ENCODE measurements around the gene RASSF3. TPM values are rescaled to one million over a fixed set of nuclear protein-coding genes. Genes with fewer than 3 reads are reported as not detected.

RASSF3 gene
- 26.9 TPM for polyA plus RNA-seq (2013, experiment 1 of 2)
- polyA plus RNA-seq (2013, experiment 2 of 2), result 27.2 TPM

GRCh38 chr12:64610079-64610659, at the start of gene RASSF3:
Gene RASSF3, plus strand, starts transcription at chr12:64610495. Its CDS starts 138 bp downstream, at chr12:64610633.
- peaks cover 10% of the 10 kb centered on the region; the same call in 1 of the 2 replicates for H3K4me1 ChIP-seq (ENCODE audit: insufficient read depth, low read length)
- under 1% methylated on average over 76 of the region's 76 CpGs for WGBS
- H3K9me3 ChIP-seq (ENCODE audit: insufficient read depth, low read depth, low read length), result no peaks in the 10 kb centered on the region
- peak within 1 kb of the TSS; percentile 98 for H3K27ac ChIP-seq (ENCODE audit: low read depth, low read length)
- H3K36me3 ChIP-seq (ENCODE audit: insufficient read depth, low read length), result 0 out of 2 replicates have a peak, but pooled peaks cover 3% of the 10 kb centered on the region
- H3K4me3 ChIP-seq (ENCODE audit: low read length), result peak within 1 kb of the TSS; percentile 90
- peak within 1 kb of the TSS; percentile 74 for H3K9ac ChIP-seq (ENCODE audit: low read depth, low read length)
- H3K27me3 ChIP-seq (ENCODE audit: insufficient read depth, low read length), result no peaks in the 10 kb centered on the region

GRCh38 chr12:64561302-64562136, 48.8 kb upstream of the RASSF3 start:
- H3K36me3 ChIP-seq (ENCODE audit: insufficient read depth, low read length), result no peaks in the 10 kb centered on the region
- H3K9me3 ChIP-seq (ENCODE audit: insufficient read depth, low read depth, low read length), result no peaks in the 10 kb centered on the region
- H3K4me1 ChIP-seq (ENCODE audit: insufficient read depth, low read length), result peaks cover 18% of the 10 kb centered on the region
- no peak overlapping the region for H3K27ac ChIP-seq (ENCODE audit: low read depth, low read length)
- no peak overlapping the region for H3K9ac ChIP-seq (ENCODE audit: low read depth, low read length)
- H3K4me3 ChIP-seq (ENCODE audit: low read length), result no peak overlapping the region
- 97% methylated on average over 7 of the region's 9 CpGs for WGBS
- H3K27me3 ChIP-seq (ENCODE audit: insufficient read depth, low read length), result no peaks in the 10 kb centered on the region

- H3K4me1 ChIP-seq (ENCODE audit: insufficient read depth, low read length), result peaks cover 15% of the 10 kb centered on the region
- no peaks in the 10 kb centered on the region for H3K36me3 ChIP-seq (ENCODE audit: insufficient read depth, low read length)
- H3K4me3 ChIP-seq (ENCODE audit: low read length), result no peak overlapping the region
- H3K27ac ChIP-seq (ENCODE audit: low read depth, low read length), result no peak overlapping the region
- WGBS, result 83% methylated on average over 4 of the region's 4 CpGs
- no peaks in the 10 kb centered on the region for H3K9me3 ChIP-seq (ENCODE audit: insufficient read depth, low read depth, low read length)
- H3K27me3 ChIP-seq (ENCODE audit: insufficient read depth, low read length), result no peaks in the 10 kb centered on the region
- H3K9ac ChIP-seq (ENCODE audit: low read depth, low read length), result no peak overlapping the region
Measured at GRCh38 chr12:64566122-64566521, 44.2 kb upstream of the RASSF3 start.

GRCh38 chr12:64566831-64567517, 43.3 kb upstream of the RASSF3 start:
- Histone ChIP-seq H3K27ac (ENCODE audit: low read depth, low read length) (no peak overlapping the region), H3K4me3 (ENCODE audit: low read length) (no peak overlapping the region), H3K9me3 (ENCODE audit: insufficient read depth, low read depth, low read length) (no peaks in the 10 kb centered on the region), H3K27me3 (ENCODE audit: insufficient read depth, low read length) (no peaks in the 10 kb centered on the region), H3K9ac (ENCODE audit: low read depth, low read length) (no peak overlapping the region), H3K36me3 (ENCODE audit: insufficient read depth, low read length) (no peaks in the 10 kb centered on the region), H3K4me1 (ENCODE audit: insufficient read depth, low read length) (peaks cover 11% of the 10 kb centered on the region)
- 80% methylated on average over 7 of the region's 7 CpGs for WGBS

- Histone ChIP-seq H3K4me3 (ENCODE audit: low read length) (no peak overlapping the region), H3K27me3 (ENCODE audit: insufficient read depth, low read length) (no peaks in the 10 kb centered on the region), H3K9ac (ENCODE audit: low read depth, low read length) (no peak overlapping the region), H3K36me3 (ENCODE audit: insufficient read depth, low read length) (no peaks in the 10 kb centered on the region), H3K4me1 (ENCODE audit: insufficient read depth, low read length) (peaks cover 11% of the 10 kb centered on the region), H3K9me3 (ENCODE audit: insufficient read depth, low read depth, low read length) (no peaks in the 10 kb centered on the region), H3K27ac (ENCODE audit: low read depth, low read length) (no peak overlapping the region)
- WGBS, result 93% methylated on average over 7 of the region's 8 CpGs
Measured at GRCh38 chr12:64567570-64567969, 42.7 kb upstream of the RASSF3 start.

- Histone ChIP-seq H3K36me3 (ENCODE audit: insufficient read depth, low read length) (no peaks in the 10 kb centered on the region), H3K9me3 (ENCODE audit: insufficient read depth, low read depth, low read length) (no peaks in the 10 kb centered on the region), H3K27me3 (ENCODE audit: insufficient read depth, low read length) (no peaks in the 10 kb centered on the region), H3K4me3 (ENCODE audit: low read length) (no peak overlapping the region), H3K9ac (ENCODE audit: low read depth, low read length) (no peak overlapping the region), H3K4me1 (ENCODE audit: insufficient read depth, low read length) (peaks cover 11% of the 10 kb centered on the region), H3K27ac (ENCODE audit: low read depth, low read length) (no peak overlapping the region)
- 85% methylated on average over 5 of the region's 6 CpGs for WGBS
Measured at GRCh38 chr12:64568298-64568697, 42.0 kb upstream of the RASSF3 start.

- no peak overlapping the region for H3K4me3 ChIP-seq (ENCODE audit: low read length)
- peaks cover 9% of the 10 kb centered on the region for H3K9me3 ChIP-seq (ENCODE audit: insufficient read depth, low read depth, low read length)
- peaks cover 11% of the 10 kb centered on the region for H3K4me1 ChIP-seq (ENCODE audit: insufficient read depth, low read length)
- 92% methylated on average over 6 of the region's 6 CpGs for WGBS
- H3K36me3 ChIP-seq (ENCODE audit: insufficient read depth, low read length), result no peaks in the 10 kb centered on the region
- H3K27me3 ChIP-seq (ENCODE audit: insufficient read depth, low read length), result no peaks in the 10 kb centered on the region
- no peak overlapping the region for H3K27ac ChIP-seq (ENCODE audit: low read depth, low read length)
- no peak overlapping the region for H3K9ac ChIP-seq (ENCODE audit: low read depth, low read length)
Measured at GRCh38 chr12:64569923-64570691, 40.2 kb upstream of the RASSF3 start.

- H3K36me3 ChIP-seq (ENCODE audit: insufficient read depth, low read length), result no peaks in the 10 kb centered on the region
- no peak overlapping the region for H3K4me3 ChIP-seq (ENCODE audit: low read length)
- no peak overlapping the region for H3K9ac ChIP-seq (ENCODE audit: low read depth, low read length)
- H3K9me3 ChIP-seq (ENCODE audit: insufficient read depth, low read depth, low read length), result peaks cover 12% of the 10 kb centered on the region
- WGBS, result 86% methylated on average over 2 of the region's 2 CpGs
- no peak overlapping the region for H3K27ac ChIP-seq (ENCODE audit: low read depth, low read length)
- no peaks in the 10 kb centered on the region for H3K27me3 ChIP-seq (ENCODE audit: insufficient read depth, low read length)
- H3K4me1 ChIP-seq (ENCODE audit: insufficient read depth, low read length), result peaks cover 7% of the 10 kb centered on the region
Measured at GRCh38 chr12:64571411-64571810, 38.9 kb upstream of the RASSF3 start.

- Histone ChIP-seq H3K36me3 (ENCODE audit: insufficient read depth, low read length) (no peaks in the 10 kb centered on the region), H3K4me1 (ENCODE audit: insufficient read depth, low read length) (no peaks in the 10 kb centered on the region), H3K27ac (ENCODE audit: low read depth, low read length) (no peak overlapping the region), H3K4me3 (ENCODE audit: low read length) (no peak overlapping the region), H3K27me3 (ENCODE audit: insufficient read depth, low read length) (no peaks in the 10 kb centered on the region), H3K9me3 (ENCODE audit: insufficient read depth, low read depth, low read length) (peaks cover 12% of the 10 kb centered on the region), H3K9ac (ENCODE audit: low read depth, low read length) (no peak overlapping the region)
- 92% methylated on average over 1 of the region's 2 CpGs for WGBS
Measured at GRCh38 chr12:64572241-64572640, 38.1 kb upstream of the RASSF3 start.

- Histone ChIP-seq H3K9me3 (ENCODE audit: insufficient read depth, low read depth, low read length) (peaks cover 12% of the 10 kb centered on the region), H3K4me3 (ENCODE audit: low read length) (no peak overlapping the region), H3K36me3 (ENCODE audit: insufficient read depth, low read length) (no peaks in the 10 kb centered on the region), H3K9ac (ENCODE audit: low read depth, low read length) (no peak overlapping the region), H3K4me1 (ENCODE audit: insufficient read depth, low read length) (no peaks in the 10 kb centered on the region), H3K27ac (ENCODE audit: low read depth, low read length) (no peak overlapping the region), H3K27me3 (ENCODE audit: insufficient read depth, low read length) (no peaks in the 10 kb centered on the region)
Measured at GRCh38 chr12:64574837-64575236, 35.5 kb upstream of the RASSF3 start.

Data from HUES64 (cell line).